Body of pancreas (tissue), 4 donors: Measurements from ENCODE around the gene CHTF8. TPM values are rescaled to one million over a fixed set of nuclear protein-coding genes. Genes with fewer than 3 reads are reported as not detected.
A peak's percentile ranks its signal among the peaks of the same experiment; 100 is the strongest.

Experiments used
- ATAC-seq: fragments of 150-250 bp; one replicate; pipeline ENCODE4 v1.9.1; 2016
- DNase-seq, 4 donors: peaks; one replicate each; pipeline ENCODE4 v3.0.0-alpha.2; 2019
- H3K27ac ChIP-seq, 4 donors: fragments of 200-600 bp; sonication (generic); 1 replicate in 3 of 4; 2 replicates in 1 of 4; pipeline versions ENCODE4 v1.5.1 to v1.6.1; 2016 to 2019; ENCODE audit warnings: mild to moderate bottlenecking in 1 of 4, mixed read lengths in 1 of 4, moderate library complexity in 1 of 4
- H3K27me3 ChIP-seq, 2 donors: fragments of 200-600 bp; sonication (generic); one replicate each; pipeline ENCODE4 v1.6.0; 2016; ENCODE audit warnings: mild to moderate bottlenecking in 1 of 2
- H3K36me3 ChIP-seq, 2 donors: fragments of 200-600 bp; sonication (generic); replicated peaks in 1 of 2; 2 replicates each; pipeline ENCODE4 v1.5.1; 2016; ENCODE audit warnings: low read depth in 2 of 2; ENCODE audit not compliant: insufficient read depth in 1 of 2
- H3K4me1 ChIP-seq: fragments of 200-600 bp; sonication (generic); one replicate; pipeline ENCODE4 v1.6.0; 2016
- H3K4me3 ChIP-seq, 2 donors: fragments of 200-600 bp; sonication (generic); 1 replicate in 1 of 2; 2 replicates in 1 of 2; pipeline ENCODE4 v1.5.1; 2016 to 2019
- H3K9me3 ChIP-seq, 3 donors: fragments of 200-600 bp; sonication (generic); 1 replicate in 2 of 3; 2 replicates in 1 of 3; pipeline ENCODE4 v1.5.1; 2016
- CTCF ChIP-seq, 7 experiments: fragments of 450-650 bp in 4 of 7; fragments of 200-600 bp in 3 of 7; sonication (generic) in 3 of 7; IDR thresholded peaks; one replicate each; pipeline ENCODE4 v1.5.1; 2016 to 2019; ENCODE audit warnings: antibody characterized with exemption in 7 of 7
- POLR2A ChIP-seq, 3 donors: fragments of 450-650 bp; IDR thresholded peaks; one replicate each; pipeline ENCODE4 v1.6.1; 2016; ENCODE audit warnings: antibody characterized with exemption in 3 of 3, mild to moderate bottlenecking in 2 of 3
- WGBS, 2 donors: methylation state at CpG; one replicate each; pipeline ENCODE4 v1.1.5; 2017; 5-methylcytosine and 5-hydroxymethylcytosine counted together
- intact Hi-C: fragments of 100-400 bp; cut with DNase I; formaldehyde crosslinking; loops from one replicate; pipeline ENCODE4 v1.15.1; 2023
- total RNA-seq, 2 donors: library from RNA; depleted of rRNA; stranded (reverse); fragments of >200 nt; gene quantifications; one replicate each; pipeline ENCODE4 v1.1.0, GENCODE V29; 2016

Gene CHTF8
- total RNA-seq, 2 donors from 2014 or later, result 35.3 to 39.4 TPM

- peak in 2 of 4 donors; percentile 15 to 23 for DNase-seq
- Histone ChIP-seq H3K9me3 (no peaks in the 10 kb centered on the region), H3K36me3 (no peaks in the 10 kb centered on the region), H3K27ac (peak overlapping the region; percentile 40 to 75 (median 52)), H3K27me3 (no peaks in the 10 kb centered on the region), H3K4me3 (no peak overlapping the region), H3K4me1 (peaks cover 20% of the 10 kb centered on the region)
- 3 to 11% methylated on average over 6 to 11 of the region's 11 CpGs for WGBS, 2 donors
- TF ChIP-seq CTCF (IDR thresholded peaks at IDR 0.05), result no peak
- TF ChIP-seq POLR2A (IDR thresholded peaks at IDR 0.05), result peak in 2 of 3 donors; percentile 22 to 25
- intact Hi-C loops, result no loop called here
- ATAC-seq, result peak; percentile 68
Measured at GRCh38 chr16:69100071-69100691, 32.2 kb downstream of the CHTF8 start.

- no peak overlapping the region for H3K27ac ChIP-seq
- no peaks in the 10 kb centered on the region for H3K27me3 ChIP-seq
- TF ChIP-seq CTCF (IDR thresholded peaks at IDR 0.05), result no peak
- no peak for TF ChIP-seq POLR2A (IDR thresholded peaks at IDR 0.05)
- H3K4me1 ChIP-seq, result peaks cover 8% of the 10 kb centered on the region
- DNase-seq, result no peak
- 85 to 89% methylated on average over 2 to 6 of the region's 6 CpGs for WGBS, 2 donors
- intact Hi-C loops, result no loop called here
- H3K4me3 ChIP-seq, result no peak overlapping the region
- ATAC-seq, result no peak
- no peaks in the 10 kb centered on the region for H3K9me3 ChIP-seq
- no peaks in the 10 kb centered on the region for H3K36me3 ChIP-seq
Measured at GRCh38 chr16:69095193-69095592, 37.2 kb downstream of the CHTF8 start.

- H3K27ac ChIP-seq, result no peak overlapping the region
- WGBS, 2 donors, result 71 to 83% methylated on average over 5 of the region's 5 CpGs
Measured at GRCh38 chr16:69094501-69094900, 37.9 kb downstream of the CHTF8 start.

GRCh38 chr16:69093974-69094373 is 38.4 kb downstream of the CHTF8 start:
- intact Hi-C loops, result no loop called here
- TF ChIP-seq CTCF (IDR thresholded peaks at IDR 0.05) (no peak), POLR2A (IDR thresholded peaks at IDR 0.05) (no peak)
- Histone ChIP-seq H3K27me3 (no peaks in the 10 kb centered on the region), H3K9me3 (no peaks in the 10 kb centered on the region), H3K4me1 (peaks cover 10% of the 10 kb centered on the region), H3K36me3 (no peaks in the 10 kb centered on the region), H3K27ac (no peak overlapping the region), H3K4me3 (no peak overlapping the region)
- DNase-seq (no peak), ATAC-seq (no peak)
- 83 to 85% methylated on average over 3 of the region's 3 CpGs for WGBS, 2 donors

More at GRCh38 chr16:69094501-69094900, 37.9 kb downstream of the CHTF8 start:
- DNase-seq, result no peak
- no peaks in the 10 kb centered on the region for H3K9me3 ChIP-seq
- H3K4me3 ChIP-seq, result no peak overlapping the region
- H3K4me1 ChIP-seq, result peaks cover 6% of the 10 kb centered on the region
- ATAC-seq, result no peak
- H3K36me3 ChIP-seq, result no peaks in the 10 kb centered on the region
- H3K27me3 ChIP-seq, result no peaks in the 10 kb centered on the region
- intact Hi-C loops, result no loop called here
- TF ChIP-seq POLR2A (IDR thresholded peaks at IDR 0.05) (no peak), CTCF (IDR thresholded peaks at IDR 0.05) (no peak)
